Measurements from ENCODE around the gene CHERP.

CHERP gene

DNA sequence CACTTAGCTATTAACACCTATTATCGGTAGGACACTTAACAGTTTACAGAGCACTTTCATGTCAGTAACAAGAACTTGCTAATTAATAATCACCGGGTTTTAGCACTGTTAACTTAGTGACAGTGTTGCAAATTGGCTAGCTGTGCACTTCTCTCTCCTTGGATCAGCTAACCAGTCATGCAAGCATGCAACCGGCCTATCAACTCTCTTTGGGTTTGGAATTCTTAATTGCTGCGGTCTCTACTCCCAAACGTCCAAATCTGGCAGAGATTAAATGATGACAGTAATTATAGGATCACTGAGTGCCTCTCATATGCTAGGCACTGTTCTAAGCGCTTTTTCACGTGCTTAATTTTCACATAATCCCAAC, 71.7 kb downstream of the CHERP start:
- no peak for DNase-seq

All from CD4-positive, alpha-beta T cell treated with Interleukin-10 for 1 hour (primary cell).